Ascending aorta (tissue), 2 donors: ENCODE data around the gene ANKMY2. TPM values are rescaled to one million over a fixed set of nuclear protein-coding genes. Genes with fewer than 3 reads are reported as not detected.

Experiments
- DNase-seq, 2 donors: peaks; one replicate each; pipeline ENCODE4 v3.0.0-alpha.2; 2019; ENCODE audit warnings: low spot score in 2 of 2
- H3K27ac ChIP-seq, 2 donors: fragments of 200-600 bp; sonication (generic); one replicate each; pipeline ENCODE4 v1.5.1; 2016 to 2017; ENCODE audit warnings: mild to moderate bottlenecking in 1 of 2
- H3K27me3 ChIP-seq: fragments of 200-600 bp; sonication (generic); one replicate; pipeline ENCODE4 v1.5.1; 2017
- H3K36me3 ChIP-seq, 2 donors: fragments of 200-600 bp; sonication (generic); one replicate each; pipeline ENCODE4 v1.5.1; 2016
- H3K4me1 ChIP-seq, 2 donors: fragments of 200-600 bp; sonication (generic); one replicate each; pipeline ENCODE4 v1.5.1; 2016 to 2017; ENCODE audit warnings: mild to moderate bottlenecking in 1 of 2
- H3K4me3 ChIP-seq, 2 donors: fragments of 200-600 bp; sonication (generic); one replicate each; pipeline ENCODE4 v1.5.1; 2016 to 2017; ENCODE audit warnings: mild to moderate bottlenecking in 1 of 2
- H3K9me3 ChIP-seq, 2 donors: fragments of 200-600 bp; sonication (generic); one replicate each; pipeline ENCODE4 v1.5.1; 2016
- CTCF ChIP-seq, 3 experiments: fragments of 200-600 bp in 2 of 3; fragments of 450-650 bp in 1 of 3; sonication (generic) in 2 of 3; IDR thresholded peaks; one replicate each; pipeline ENCODE4 v1.5.1; 2016 to 2019; ENCODE audit warnings: antibody characterized with exemption in 3 of 3, mild to moderate bottlenecking in 1 of 3, moderate library complexity in 1 of 3
- intact Hi-C: fragments of 100-400 bp; cut with DNase I; formaldehyde crosslinking; loops from one replicate; pipeline ENCODE4 v1.15.1; 2023
- total RNA-seq: library from RNA; depleted of rRNA; stranded (reverse); fragments of >200 nt; gene quantifications from one replicate; pipeline ENCODE4 v1.1.0, GENCODE V29; 2016

The ANKMY2 gene
- total RNA-seq, 1 donor from 2014 or later, result 11.2 TPM

- intact Hi-C loops, result no loop called here
- no peak for TF ChIP-seq CTCF (IDR thresholded peaks at IDR 0.05)
Observed at GRCh38 chr7:16571941-16572340, 73.6 kb downstream of the ANKMY2 start.

GRCh38 chr7:16564909-16565426, 80.6 kb downstream of the ANKMY2 start:
- no peak overlapping the region for H3K27ac ChIP-seq
- no peak for DNase-seq
- H3K36me3 ChIP-seq, result no peaks in the 10 kb centered on the region
- H3K27me3 ChIP-seq, result no peaks in the 10 kb centered on the region
- H3K9me3 ChIP-seq, result no peaks in the 10 kb centered on the region
- no peak overlapping the region for H3K4me3 ChIP-seq
- no peaks in the 10 kb centered on the region for H3K4me1 ChIP-seq
- peak; percentile 26 to 77 (median 64) for TF ChIP-seq CTCF (IDR thresholded peaks at IDR 0.05)
- intact Hi-C loops, result loop anchor here (1.0 kb wide), 1 partner anchor 487 kb away; no protein-coding TSS in a partner anchor

More at GRCh38 chr7:16571941-16572340, 73.6 kb downstream of the ANKMY2 start:
- Histone ChIP-seq H3K36me3 (no peaks in the 10 kb centered on the region), H3K4me3 (no peak overlapping the region), H3K27ac (no peak overlapping the region), H3K4me1 (no peaks in the 10 kb centered on the region), H3K9me3 (no peaks in the 10 kb centered on the region), H3K27me3 (no peaks in the 10 kb centered on the region)
- DNase-seq, result no peak

- Histone ChIP-seq H3K4me3 (no peak overlapping the region), H3K4me1 (no peaks in the 10 kb centered on the region), H3K27me3 (no peaks in the 10 kb centered on the region), H3K36me3 (no peaks in the 10 kb centered on the region), H3K27ac (no peak overlapping the region), H3K9me3 (no peaks in the 10 kb centered on the region)
- TF ChIP-seq CTCF (IDR thresholded peaks at IDR 0.05), result no peak
- intact Hi-C loops, result no loop called here
- no peak for DNase-seq
Observed at GRCh38 chr7:16564023-16564380, 81.6 kb downstream of the ANKMY2 start.

GRCh38 chr7:16563281-16564022, 82.1 kb downstream of the ANKMY2 start:
- TF ChIP-seq CTCF (IDR thresholded peaks at IDR 0.05), result no peak
- DNase-seq, result no peak

GRCh38 chr7:16562456-16563220, 82.9 kb downstream of the ANKMY2 start:
- Histone ChIP-seq H3K27ac (no peak overlapping the region), H3K36me3 (no peaks in the 10 kb centered on the region), H3K4me1 (no peaks in the 10 kb centered on the region), H3K9me3 (no peaks in the 10 kb centered on the region), H3K4me3 (no peak overlapping the region), H3K27me3 (no peaks in the 10 kb centered on the region)
- intact Hi-C loops, result no loop called here
- DNase-seq, result no peak
- TF ChIP-seq CTCF (IDR thresholded peaks at IDR 0.05), result no peak

More at GRCh38 chr7:16563281-16564022, 82.1 kb downstream of the ANKMY2 start:
- no peaks in the 10 kb centered on the region for H3K4me1 ChIP-seq
- no peaks in the 10 kb centered on the region for H3K36me3 ChIP-seq
- no peaks in the 10 kb centered on the region for H3K27me3 ChIP-seq
- no peaks in the 10 kb centered on the region for H3K9me3 ChIP-seq
- intact Hi-C loops, result no loop called here
- H3K4me3 ChIP-seq, result no peak overlapping the region
- no peak overlapping the region for H3K27ac ChIP-seq
